Esophagus (tissue), 2 donors: ENCODE data around the gene CDS2. TPM values are rescaled to one million over a fixed set of nuclear protein-coding genes. Genes with fewer than 3 reads are reported as not detected.

ENCODE experiments used
- H3K27ac ChIP-seq, 2 donors: one replicate each; pipeline ENCODE4 v1.5.1; 2013; ENCODE audit warnings: low read depth in 2 of 2, mild to moderate bottlenecking in 2 of 2, inconsistent platforms in 1 of 2, low read length in 1 of 2, moderate library complexity in 1 of 2
- H3K27me3 ChIP-seq, 2 donors: one replicate each; pipeline ENCODE4 v1.6.1; 2013; ENCODE audit warnings: low read length in 2 of 2, control low read depth in 1 of 2, mild to moderate bottlenecking in 1 of 2; ENCODE audit not compliant: insufficient read depth in 2 of 2, control insufficient read depth in 1 of 2
- H3K36me3 ChIP-seq, 2 donors: one replicate each; pipeline ENCODE4 v1.6.1; 2013; ENCODE audit warnings: low read length in 1 of 2; ENCODE audit not compliant: control insufficient read depth in 2 of 2, insufficient read depth in 2 of 2
- H3K4me1 ChIP-seq, 2 donors: one replicate each; pipeline ENCODE4 v1.6.1; 2013; ENCODE audit warnings: low read length in 1 of 2; ENCODE audit not compliant: control insufficient read depth in 2 of 2, insufficient read depth in 2 of 2
- H3K4me3 ChIP-seq, 2 donors: one replicate each; pipeline ENCODE4 v1.5.1; 2013; ENCODE audit warnings: low read length in 2 of 2, mild to moderate bottlenecking in 2 of 2, low read depth in 1 of 2, moderate library complexity in 1 of 2
- H3K9me3 ChIP-seq, 2 donors: one replicate each; pipeline ENCODE4 v1.6.1; 2013; ENCODE audit warnings: mild to moderate bottlenecking in 2 of 2, low read depth in 1 of 2, low read length in 1 of 2, moderate library complexity in 1 of 2; ENCODE audit not compliant: control insufficient read depth in 2 of 2, insufficient read depth in 1 of 2
- WGBS, 2 donors: extraction: QIAGEN DNeasy Blood & Tissue Kit; methylation state at CpG; one replicate each; pipeline ENCODE4 v1.1.7; 2013; 5-methylcytosine and 5-hydroxymethylcytosine counted together
- polyA plus RNA-seq, 2 donors: library from polyadenylated mRNA; stranded (reverse); fragments of 200-250 nt; gene quantifications; one replicate each; pipeline ENCODE4 v1.2.3, GENCODE V29; 2013
- donor health status: healthy with polysubstance abuse.
- donor health status: Bipolar disorder and iron deficiency.

Gene CDS2
- polyA plus RNA-seq, 2 donors = 5.1 to 7.3 TPM

DNA sequence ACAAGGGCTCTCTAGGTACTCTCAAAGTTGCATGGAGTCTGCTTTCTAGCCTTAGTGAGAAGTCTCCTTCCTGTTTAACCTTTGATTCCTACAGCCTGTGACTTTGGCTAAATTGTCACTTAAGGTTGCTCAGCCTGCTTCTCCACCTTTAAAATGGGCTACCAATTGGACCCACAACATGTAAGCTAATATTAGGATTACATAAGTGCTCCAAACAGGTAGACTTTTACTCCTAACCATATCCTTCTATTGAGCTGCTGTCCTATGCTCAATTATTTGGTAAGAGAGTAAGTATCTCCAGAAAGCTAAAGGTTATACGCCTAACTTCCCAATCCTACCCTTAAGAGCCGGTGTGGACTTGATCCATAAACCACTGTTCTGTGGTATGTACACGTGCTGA is 9.9 kb upstream of the CDS2 start:
- Histone ChIP-seq H3K27me3 (no peaks in the 10 kb centered on the region), H3K27ac (no peak overlapping the region), H3K9me3 (no peaks in the 10 kb centered on the region), H3K4me3 (no peak overlapping the region), H3K4me1 (peaks cover 4 to 7% of the 10 kb centered on the region in 2 donors), H3K36me3 (no peaks in the 10 kb centered on the region)
- WGBS, 2 donors = 67 to 68% methylated on average over 3 of the region's 3 CpGs

- Histone ChIP-seq H3K27ac (peak overlapping the region; percentile 97), H3K36me3 (no peaks in the 10 kb centered on the region), H3K27me3 (no peaks in the 10 kb centered on the region), H3K4me1 (peaks cover 4 to 7% of the 10 kb centered on the region in 2 donors), H3K4me3 (peak overlapping the region; percentile 67 to 88), H3K9me3 (no peaks in the 10 kb centered on the region)
- 5 to 6% methylated on average over 23 of the region's 23 CpGs for WGBS, 2 donors
These were observed 8.3 kb upstream of the CDS2 start for GRCh38 chr20:5118220-5119142.

GRCh38 chr20:5119143-5119434 is 7.7 kb upstream of the CDS2 start:
- Histone ChIP-seq H3K9me3 (no peaks in the 10 kb centered on the region), H3K4me1 (peaks cover 4 to 7% of the 10 kb centered on the region in 2 donors), H3K27me3 (no peaks in the 10 kb centered on the region), H3K4me3 (peak overlapping the region; percentile 67 to 88), H3K36me3 (no peaks in the 10 kb centered on the region), H3K27ac (peak overlapping the region; percentile 97)
- 0% methylated on average over 21 of the region's 21 CpGs for whole genome bisulfite sequencing, 2 donors

DNA sequence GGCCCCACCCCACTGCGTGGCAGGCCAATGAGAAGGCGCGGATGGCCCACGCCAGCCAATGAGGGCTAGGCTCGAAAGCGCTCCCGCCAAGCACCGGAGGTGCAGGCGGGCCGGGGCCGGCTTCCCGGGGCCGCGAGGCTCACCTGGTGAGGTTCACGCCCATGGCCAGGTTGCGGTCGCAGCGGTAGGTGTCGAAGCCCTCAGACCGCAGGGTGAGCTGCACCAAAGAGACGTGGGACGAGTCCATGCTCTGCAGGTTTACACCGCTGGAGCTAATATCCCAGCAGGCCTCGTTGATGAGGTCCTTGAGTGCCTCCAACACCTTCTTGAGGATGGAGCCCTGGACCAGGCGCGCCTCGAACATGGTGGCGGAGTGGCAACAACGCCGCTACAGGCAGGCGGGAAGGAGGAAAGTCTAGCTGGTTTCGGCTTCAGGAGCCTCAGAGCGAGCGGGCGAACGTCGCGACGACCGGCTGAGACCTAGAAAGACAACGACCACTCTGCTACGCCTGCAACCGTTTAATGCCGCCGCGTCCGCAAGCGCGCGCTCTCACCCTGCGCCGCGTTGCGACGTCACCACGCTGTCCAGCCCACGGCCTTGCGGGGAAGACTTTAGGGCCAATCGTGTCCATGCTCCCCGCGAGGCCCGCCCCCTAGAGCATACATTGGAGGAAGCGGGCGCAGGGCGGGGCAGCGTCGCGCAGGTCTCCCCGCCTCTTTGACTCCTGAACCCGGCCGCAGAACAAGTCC is 7.2 kb upstream of the CDS2 start, which contains the start of gene PCNA:
Gene PCNA, minus strand, starts transcription at position 524 of the 750 bp plus-strand sequence. Its CDS starts 160 bp downstream, at position 364.
- H3K4me3 ChIP-seq = peak within 1 kb of the TSS; percentile 67 to 88
- 0% methylated on average over 71 of the region's 71 CpGs for WGBS, 2 donors

GRCh38 chr20:5120185-5120476 is 6.7 kb upstream of the CDS2 start:
- Histone ChIP-seq H3K27me3 (no peaks in the 10 kb centered on the region), H3K36me3 (no peaks in the 10 kb centered on the region), H3K4me1 (peaks cover 4 to 7% of the 10 kb centered on the region in 2 donors), H3K4me3 (peak overlapping the region; percentile 67 to 88), H3K9me3 (no peaks in the 10 kb centered on the region), H3K27ac (peak overlapping the region; percentile 69 to 97)
- 0% methylated on average over 9 of the region's 9 CpGs for WGBS, 2 donors

More for the DNA sequence above, 7.2 kb upstream of the CDS2 start, which contains the start of gene PCNA:
- peak within 1 kb of the TSS; percentile 97 for H3K27ac ChIP-seq
- peaks cover 4 to 7% of the 10 kb centered on the region in 2 donors for H3K4me1 ChIP-seq
- no peaks in the 10 kb centered on the region for H3K27me3 ChIP-seq
- H3K9me3 ChIP-seq = no peaks in the 10 kb centered on the region
- no peaks in the 10 kb centered on the region for H3K36me3 ChIP-seq

DNA sequence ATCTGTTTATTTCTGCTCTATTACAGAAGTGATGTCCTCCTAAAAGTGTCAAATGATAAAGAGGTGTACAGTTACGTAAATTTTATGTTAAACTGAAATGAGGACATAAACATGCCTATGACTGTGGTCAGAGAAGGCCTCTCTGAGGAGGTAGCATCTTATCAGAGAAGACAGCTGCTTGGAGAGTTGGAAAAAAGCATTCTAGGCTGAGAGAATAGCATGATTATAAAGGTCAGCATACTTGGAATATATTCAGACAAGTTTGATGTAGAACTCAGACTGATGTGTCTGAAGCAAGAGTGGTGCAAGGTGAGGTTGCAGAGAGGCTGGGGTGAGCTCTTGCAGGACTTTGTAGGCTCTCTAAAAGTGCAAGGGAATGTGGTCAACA is 3.9 kb upstream of the CDS2 start:
- H3K4me3 ChIP-seq = no peak overlapping the region
- no peaks in the 10 kb centered on the region for H3K27me3 ChIP-seq
- 94 to 95% methylated on average over 1 of the region's 1 CpG for WGBS, 2 donors
- no peaks in the 10 kb centered on the region for H3K9me3 ChIP-seq
- H3K36me3 ChIP-seq = no peaks in the 10 kb centered on the region
- H3K27ac ChIP-seq = no peak overlapping the region
- peaks cover 4 to 9% of the 10 kb centered on the region in 2 donors for H3K4me1 ChIP-seq

DNA sequence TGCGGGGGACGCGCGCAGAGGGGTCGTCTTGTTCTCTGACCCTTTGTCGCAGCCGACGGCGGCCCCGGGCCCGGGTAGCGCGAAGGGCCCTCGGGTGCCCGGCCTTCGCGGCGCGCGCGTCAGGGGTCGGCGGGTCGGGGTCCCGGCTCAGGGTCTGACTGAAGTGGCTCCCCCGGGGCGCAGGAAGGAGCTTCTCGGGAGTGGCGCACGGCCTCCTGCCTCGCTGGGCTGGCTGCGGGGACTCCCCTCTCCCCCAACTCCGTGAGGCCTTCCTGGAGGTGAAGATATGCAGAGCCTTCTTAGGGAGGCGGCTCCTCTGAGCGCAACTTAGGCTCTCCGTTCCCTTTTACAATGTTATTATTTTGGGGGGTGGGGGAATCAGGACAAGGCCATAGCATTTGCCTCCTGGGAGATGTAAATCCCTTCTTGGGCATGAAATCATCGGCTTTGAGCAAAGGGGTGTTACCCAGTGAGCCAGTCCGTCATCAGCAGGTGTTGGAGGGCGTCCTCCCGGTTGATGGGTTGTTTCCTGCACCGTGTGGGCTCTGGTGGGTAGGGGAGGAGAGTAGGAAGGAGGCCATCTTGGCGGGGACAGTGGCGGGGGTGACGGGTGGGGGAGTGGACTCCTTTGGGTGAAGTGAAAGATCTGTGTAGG is 523 bp downstream of the CDS2 start:
- Histone ChIP-seq H3K4me3 (peak overlapping the region; percentile 82 to 86), H3K4me1 (peaks cover 0 to 2% of the 10 kb centered on the region in 2 donors), H3K9me3 (no peaks in the 10 kb centered on the region), H3K27ac (peak overlapping the region; percentile 94 to 98), H3K36me3 (no peaks in the 10 kb centered on the region), H3K27me3 (no peaks in the 10 kb centered on the region)
- WGBS, 2 donors = 0 to 1% methylated on average over 43 to 44 of the region's 44 CpGs

GRCh38 chr20:5127859-5128424 is 1.1 kb downstream of the CDS2 start:
- peaks cover 0 to 2% of the 10 kb centered on the region in 2 donors for H3K4me1 ChIP-seq
- peak overlapping the region; percentile 94 to 98 for H3K27ac ChIP-seq
- peak overlapping the region; percentile 82 to 86 for H3K4me3 ChIP-seq
- no peaks in the 10 kb centered on the region for H3K27me3 ChIP-seq
- H3K36me3 ChIP-seq = no peaks in the 10 kb centered on the region
- no peaks in the 10 kb centered on the region for H3K9me3 ChIP-seq
- 27 to 31% methylated on average over 6 of the region's 6 CpGs for WGBS, 2 donors

GRCh38 chr20:5128886-5129285 is 2.1 kb downstream of the CDS2 start:
- Histone ChIP-seq H3K27me3 (no peaks in the 10 kb centered on the region), H3K27ac (no peak overlapping the region), H3K36me3 (no peaks in the 10 kb centered on the region), H3K9me3 (no peaks in the 10 kb centered on the region), H3K4me1 (peaks cover 0 to 2% of the 10 kb centered on the region in 2 donors), H3K4me3 (no peak overlapping the region)
- 60 to 69% methylated on average over 6 of the region's 6 CpGs for WGBS, 2 donors
